HepG2 (cell line): ENCODE results near the gene CSTB. TPM values are rescaled to one million over a fixed set of nuclear protein-coding genes. Genes with fewer than 3 reads are reported as not detected.

Experiments
- ASH2L ChIP-seq: fragments of 300-600, 200-600 bp; sonication (generic); IDR thresholded peaks from 2 replicates; pipeline ENCODE4 v1.7.0; 2017; ENCODE audit warnings: low read depth, mild to moderate bottlenecking, moderate library complexity, mixed read lengths, low read length; ENCODE audit not compliant: insufficient read length
- KLF13 ChIP-seq: sonication (generic); formaldehyde crosslinking; IDR thresholded peaks from 2 replicates; pipeline ENCODE4 v1.4.0; 2020; ENCODE audit warnings: mild to moderate bottlenecking, missing genetic modification reagents
- NCOA5 ChIP-seq: sonication (generic); formaldehyde crosslinking; IDR thresholded peaks from 2 replicates; pipeline ENCODE4 v1.4.0; 2020; ENCODE audit warnings: missing genetic modification reagents
- NFATC3 ChIP-seq: sonication (generic); formaldehyde crosslinking; IDR thresholded peaks from 2 replicates; pipeline ENCODE4 v1.5.1; 2020; ENCODE audit warnings: mild to moderate bottlenecking, missing genetic modification reagents
- NPAS2 ChIP-seq: sonication (generic); formaldehyde crosslinking; IDR thresholded peaks from 2 replicates; pipeline ENCODE4 v1.8.0; 2022; ENCODE audit warnings: mild to moderate bottlenecking, missing genetic modification reagents, borderline replicate concordance
- RORA ChIP-seq: sonication (generic); formaldehyde crosslinking; IDR thresholded peaks from 2 replicates; pipeline ENCODE4 v1.5.0; 2020; ENCODE audit warnings: mild to moderate bottlenecking, missing genetic modification reagents, moderate library complexity
- TBX3 ChIP-seq: fragments of 450-650 bp; IDR thresholded peaks from 2 replicates; pipeline ENCODE4 v1.6.1; 2017; ENCODE audit warnings: antibody characterized with exemption, mild to moderate bottlenecking, inconsistent platforms, borderline replicate concordance
- TCF12 ChIP-seq, 2 experiments: fragments of 450-650 bp in 1 of 2; sonication (generic) in 1 of 2; formaldehyde crosslinking in 1 of 2; IDR thresholded peaks; 2 replicates each; pipeline versions ENCODE4 v1.6.1 to v1.8.0; 2017 to 2022; ENCODE audit warnings: antibody characterized with exemption in 1 of 2, mild to moderate bottlenecking in 1 of 2, missing genetic modification reagents in 1 of 2, moderate library complexity in 1 of 2
- THYN1 ChIP-seq: sonication (generic); formaldehyde crosslinking; IDR thresholded peaks from 2 replicates; pipeline ENCODE4 v1.8.1; 2023; ENCODE audit warnings: low read depth, mild to moderate bottlenecking, moderate library complexity, missing genetic modification reagents, borderline replicate concordance
- U2AF2 ChIP-seq: fragments of 200-400 bp; formaldehyde crosslinking; IDR thresholded peaks from 2 replicates; pipeline ENCODE4 v1.6.1; 2017; ENCODE audit warnings: low read depth, mild to moderate bottlenecking, low read length
- WIZ ChIP-seq: sonication (generic); formaldehyde crosslinking; IDR thresholded peaks from 2 replicates; pipeline ENCODE4 v1.5.1; 2020; ENCODE audit warnings: mild to moderate bottlenecking, missing genetic modification reagents
- ZNF143 ChIP-seq: sonication (generic); formaldehyde crosslinking; IDR thresholded peaks from 2 replicates; pipeline ENCODE4 v1.4.0; 2020; ENCODE audit warnings: missing genetic modification reagents
- ZNF510 ChIP-seq: sonication (generic); formaldehyde crosslinking; IDR thresholded peaks from 2 replicates; pipeline ENCODE4 v1.4.0; 2020; ENCODE audit warnings: low read depth, mild to moderate bottlenecking, missing genetic modification reagents
- ZNF7 ChIP-seq: IDR thresholded peaks from 2 replicates; pipeline ENCODE4 v1.6.1; 2016; ENCODE audit warnings: missing biosample characterization, missing genetic modification reagents
- polyA plus RNA-seq, 8 experiments: library from polyadenylated mRNA; depleted of rRNA in 3 of 8; stranded (reverse) in 7 of 8; unstranded in 1 of 8; fragments of >200 nt; fragmentation: Illumina TruSeq in 4 of 8; extraction: Trizol in 4 of 8; gene quantifications; 2 replicates each; pipeline versions ENCODE4 v1.2.1 to v1.2.3, GENCODE V29; 2011 to 2016; ENCODE audit warnings: low read depth in 4 of 8, missing spikeins in 1 of 8, mixed read lengths in 1 of 8; ENCODE audit not compliant: insufficient read depth in 1 of 8
- total RNA-seq, 5 experiments: library from RNA; depleted of rRNA; stranded (reverse); fragments of >200 nt; fragmentation: Illumina TruSeq; extraction: Trizol; gene quantifications; 2 replicates each; pipeline ENCODE4 v1.2.3, GENCODE V29; 2016; ENCODE audit warnings: low read depth in 1 of 5
- TF ChIP-seq, protein P1 (sequence below): sonication (generic); formaldehyde crosslinking; IDR thresholded peaks from 2 replicates; pipeline ENCODE4 v1.5.1; 2020; ENCODE audit warnings: missing genetic modification reagents, mild to moderate bottlenecking, borderline replicate concordance
- TF ChIP-seq, protein P2 (sequence below): sonication (generic); formaldehyde crosslinking; IDR thresholded peaks from 2 replicates; pipeline ENCODE4 v1.5.0; 2020; ENCODE audit warnings: missing genetic modification reagents
- TF ChIP-seq, protein P3 (sequence below): sonication (generic); formaldehyde crosslinking; IDR thresholded peaks from 2 replicates; pipeline ENCODE4 v1.5.1; 2020; ENCODE audit warnings: missing genetic modification reagents, mild to moderate bottlenecking, borderline replicate concordance
- TF ChIP-seq, protein P4 (sequence below): IDR thresholded peaks from 2 replicates; pipeline ENCODE4 v1.6.1; 2016; ENCODE audit warnings: low read depth, control low read depth
- TF ChIP-seq, protein P5 (sequence below): IDR thresholded peaks from 2 replicates; pipeline ENCODE4 v1.6.1; 2016; ENCODE audit warnings: missing biosample characterization, missing genetic modification reagents, low read depth
- TF ChIP-seq, protein P6 (sequence below): IDR thresholded peaks from 2 replicates; pipeline ENCODE4 v1.6.1; 2016; ENCODE audit warnings: control low read depth

Gene CSTB
- total and polyA plus RNA-seq, 2 of the 13 experiments (the other 11 are each of a cell fraction or from before 2014, with no cell fraction given): 11.7 to 94.1 TPM

DNA sequence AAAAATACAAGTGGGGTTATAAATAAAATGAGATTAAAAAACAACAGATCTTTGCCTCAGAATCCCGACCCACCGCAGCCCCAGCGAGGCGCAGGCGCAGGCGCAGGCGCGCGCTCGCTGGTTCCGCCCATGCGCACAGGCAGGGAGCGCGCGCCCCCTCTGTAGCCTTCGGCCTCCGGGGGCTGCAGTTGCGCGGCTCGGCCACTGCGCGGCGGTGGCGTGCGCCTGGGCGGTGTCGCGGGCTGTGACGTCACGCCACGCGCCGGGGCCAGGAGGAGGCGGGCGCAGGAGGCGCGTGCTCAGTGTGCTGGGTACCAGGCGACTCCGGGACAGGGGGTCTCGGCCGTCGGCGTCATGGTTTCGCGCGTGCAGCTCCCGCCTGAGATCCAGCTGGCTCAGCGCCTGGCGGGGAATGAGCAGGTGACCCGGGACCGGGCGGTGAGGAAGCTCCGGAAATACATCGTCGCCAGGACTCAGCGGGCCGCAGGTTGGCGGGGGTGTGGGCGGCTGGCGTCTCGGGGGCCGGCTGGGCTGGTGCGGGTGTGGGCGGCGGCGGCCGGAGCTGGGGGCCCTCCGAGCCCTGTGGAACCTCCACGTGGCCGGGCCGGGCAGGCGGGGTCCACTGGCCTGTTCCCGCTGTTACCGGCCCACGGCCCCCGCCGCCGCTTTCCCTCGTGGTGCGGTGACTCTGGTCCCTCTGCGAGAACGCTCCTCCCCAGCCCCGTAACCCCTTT lies 13.3 kb upstream of the CSTB start, which contains the start of gene RRP1 (continued):
- TF ChIP-seq, protein P1, sequence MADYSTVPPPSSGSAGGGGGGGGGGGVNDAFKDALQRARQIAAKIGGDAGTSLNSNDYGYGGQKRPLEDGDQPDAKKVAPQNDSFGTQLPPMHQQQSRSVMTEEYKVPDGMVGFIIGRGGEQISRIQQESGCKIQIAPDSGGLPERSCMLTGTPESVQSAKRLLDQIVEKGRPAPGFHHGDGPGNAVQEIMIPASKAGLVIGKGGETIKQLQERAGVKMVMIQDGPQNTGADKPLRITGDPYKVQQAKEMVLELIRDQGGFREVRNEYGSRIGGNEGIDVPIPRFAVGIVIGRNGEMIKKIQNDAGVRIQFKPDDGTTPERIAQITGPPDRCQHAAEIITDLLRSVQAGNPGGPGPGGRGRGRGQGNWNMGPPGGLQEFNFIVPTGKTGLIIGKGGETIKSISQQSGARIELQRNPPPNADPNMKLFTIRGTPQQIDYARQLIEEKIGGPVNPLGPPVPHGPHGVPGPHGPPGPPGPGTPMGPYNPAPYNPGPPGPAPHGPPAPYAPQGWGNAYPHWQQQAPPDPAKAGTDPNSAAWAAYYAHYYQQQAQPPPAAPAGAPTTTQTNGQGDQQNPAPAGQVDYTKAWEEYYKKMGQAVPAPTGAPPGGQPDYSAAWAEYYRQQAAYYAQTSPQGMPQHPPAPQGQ (CRISPR knock-in tag): no peak
- TF ChIP-seq, protein P2, sequence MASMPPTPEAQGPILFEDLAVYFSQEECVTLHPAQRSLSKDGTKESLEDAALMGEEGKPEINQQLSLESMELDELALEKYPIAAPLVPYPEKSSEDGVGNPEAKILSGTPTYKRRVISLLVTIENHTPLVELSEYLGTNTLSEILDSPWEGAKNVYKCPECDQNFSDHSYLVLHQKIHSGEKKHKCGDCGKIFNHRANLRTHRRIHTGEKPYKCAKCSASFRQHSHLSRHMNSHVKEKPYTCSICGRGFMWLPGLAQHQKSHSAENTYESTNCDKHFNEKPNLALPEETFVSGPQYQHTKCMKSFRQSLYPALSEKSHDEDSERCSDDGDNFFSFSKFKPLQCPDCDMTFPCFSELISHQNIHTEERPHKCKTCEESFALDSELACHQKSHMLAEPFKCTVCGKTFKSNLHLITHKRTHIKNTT: no peak
- TF ChIP-seq, protein P3, sequence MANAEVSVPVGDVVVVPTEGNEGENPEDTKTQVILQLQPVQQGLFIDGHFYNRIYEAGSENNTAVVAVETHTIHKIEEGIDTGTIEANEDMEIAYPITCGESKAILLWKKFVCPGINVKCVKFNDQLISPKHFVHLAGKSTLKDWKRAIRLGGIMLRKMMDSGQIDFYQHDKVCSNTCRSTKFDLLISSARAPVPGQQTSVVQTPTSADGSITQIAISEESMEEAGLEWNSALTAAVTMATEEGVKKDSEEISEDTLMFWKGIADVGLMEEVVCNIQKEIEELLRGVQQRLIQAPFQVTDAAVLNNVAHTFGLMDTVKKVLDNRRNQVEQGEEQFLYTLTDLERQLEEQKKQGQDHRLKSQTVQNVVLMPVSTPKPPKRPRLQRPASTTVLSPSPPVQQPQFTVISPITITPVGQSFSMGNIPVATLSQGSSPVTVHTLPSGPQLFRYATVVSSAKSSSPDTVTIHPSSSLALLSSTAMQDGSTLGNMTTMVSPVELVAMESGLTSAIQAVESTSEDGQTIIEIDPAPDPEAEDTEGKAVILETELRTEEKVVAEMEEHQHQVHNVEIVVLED (CRISPR knock-in tag): peak; percentile 66; the same call in 1 of the 2 replicates
- TF ChIP-seq NFATC3 (no peak), ZNF510 (no peak), NCOA5 (CRISPR knock-in tag) (no peak), TBX3 (no peak), THYN1 (CRISPR knock-in tag) (no peak), ZNF7 (CRISPR knock-in tag) (no peak), ZNF143 (peak; percentile 52; the same call in 1 of the 2 replicates), U2AF2 (no peak), RORA (CRISPR knock-in tag) (no peak), NPAS2 (CRISPR knock-in tag) (no peak), KLF13 (CRISPR knock-in tag) (no peak; the same call in 1 of the 2 replicates), WIZ (no peak), TCF12 (IDR thresholded peaks at IDR 0.05) (no peak), TCF12 (CRISPR knock-in tag; IDR thresholded peaks at IDR 0.05) (peak; percentile 72; the same call in 1 of the 2 replicates), ASH2L (peak; percentile 64)
- TF ChIP-seq, protein P4, sequence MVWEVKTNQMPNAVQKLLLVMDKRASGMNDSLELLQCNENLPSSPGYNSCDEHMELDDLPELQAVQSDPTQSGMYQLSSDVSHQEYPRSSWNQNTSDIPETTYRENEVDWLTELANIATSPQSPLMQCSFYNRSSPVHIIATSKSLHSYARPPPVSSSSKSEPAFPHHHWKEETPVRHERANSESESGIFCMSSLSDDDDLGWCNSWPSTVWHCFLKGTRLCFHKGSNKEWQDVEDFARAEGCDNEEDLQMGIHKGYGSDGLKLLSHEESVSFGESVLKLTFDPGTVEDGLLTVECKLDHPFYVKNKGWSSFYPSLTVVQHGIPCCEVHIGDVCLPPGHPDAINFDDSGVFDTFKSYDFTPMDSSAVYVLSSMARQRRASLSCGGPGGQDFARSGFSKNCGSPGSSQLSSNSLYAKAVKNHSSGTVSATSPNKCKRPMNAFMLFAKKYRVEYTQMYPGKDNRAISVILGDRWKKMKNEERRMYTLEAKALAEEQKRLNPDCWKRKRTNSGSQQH (CRISPR knock-in tag): peak; percentile 75; the same call in 1 of the 2 replicates
- TF ChIP-seq, protein P5, sequence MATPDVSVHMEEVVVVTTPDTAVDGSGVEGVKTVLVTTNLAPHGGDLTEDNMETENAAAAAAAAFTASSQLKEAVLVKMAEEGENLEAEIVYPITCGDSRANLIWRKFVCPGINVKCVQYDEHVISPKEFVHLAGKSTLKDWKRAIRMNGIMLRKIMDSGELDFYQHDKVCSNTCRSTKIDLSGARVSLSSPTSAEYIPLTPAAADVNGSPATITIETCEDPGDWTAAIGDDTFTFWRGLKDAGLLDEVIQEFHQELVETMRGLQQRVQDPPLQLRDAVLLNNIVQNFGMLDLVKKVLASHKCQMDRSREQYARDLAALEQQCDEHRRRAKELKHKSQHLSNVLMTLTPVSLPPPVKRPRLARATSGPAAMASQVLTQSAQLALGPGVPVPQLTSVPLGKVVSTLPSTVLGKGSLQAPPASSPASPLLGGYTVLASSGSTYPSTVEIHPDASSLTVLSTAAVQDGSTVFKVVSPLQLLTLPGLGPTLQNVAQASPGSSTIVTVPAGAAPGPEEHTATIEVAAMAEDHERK (CRISPR knock-in tag): 0 out of 2 replicates have a peak, but pooled peaks have one; percentile 42
- TF ChIP-seq, protein P6, sequence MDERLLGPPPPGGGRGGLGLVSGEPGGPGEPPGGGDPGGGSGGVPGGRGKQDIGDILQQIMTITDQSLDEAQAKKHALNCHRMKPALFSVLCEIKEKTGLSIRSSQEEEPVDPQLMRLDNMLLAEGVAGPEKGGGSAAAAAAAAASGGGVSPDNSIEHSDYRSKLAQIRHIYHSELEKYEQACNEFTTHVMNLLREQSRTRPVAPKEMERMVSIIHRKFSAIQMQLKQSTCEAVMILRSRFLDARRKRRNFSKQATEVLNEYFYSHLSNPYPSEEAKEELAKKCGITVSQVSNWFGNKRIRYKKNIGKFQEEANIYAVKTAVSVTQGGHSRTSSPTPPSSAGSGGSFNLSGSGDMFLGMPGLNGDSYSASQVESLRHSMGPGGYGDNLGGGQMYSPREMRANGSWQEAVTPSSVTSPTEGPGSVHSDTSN (CRISPR knock-in tag): no peak
